ENCODE results near the gene DAPK1. TPM values are rescaled to one million over a fixed set of nuclear protein-coding genes. Genes with fewer than 3 reads are reported as not detected.
"Not testable (repeated sequence)": the region's sequence is repeated elsewhere in the genome, so short reads cannot be mapped to it uniquely, and the experiment has no call there.

The DAPK1 gene
- polyA plus RNA-seq, 1 of the 3 experiments (the other 2 are of a cell fraction), result 0.61 TPM

DNA sequence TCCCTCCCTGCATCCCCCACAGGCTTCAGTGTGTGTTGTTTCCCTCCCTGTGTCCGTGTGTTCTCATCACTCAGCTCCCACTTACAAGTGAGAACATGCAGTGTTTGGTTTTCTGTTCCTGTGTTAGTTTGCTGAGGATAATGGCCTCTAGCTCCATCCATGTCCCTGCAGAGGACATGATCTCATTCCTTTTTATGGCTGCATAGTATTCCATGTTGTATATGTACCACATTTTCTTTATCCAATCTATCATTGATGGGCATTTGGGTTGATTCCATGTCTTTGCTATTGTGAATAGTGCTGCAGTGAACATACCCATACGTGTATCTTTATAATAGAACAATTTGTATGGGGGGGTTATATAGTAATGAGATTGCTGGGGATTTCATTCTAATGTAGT is 51.4 kb downstream of the DAPK1 start:
- POLR2A ChIA-PET; DNase-seq; H3K4me3 ChIP-seq (ENCODE audit: low read depth in 2 of 2, low read length in 1 of 2); H3K36me3 ChIP-seq (replicated peaks in 1 of 2; ENCODE audit: control insufficient read depth in 1 of 2, insufficient read depth in 2 of 2, low read length in 1 of 2); H3K9me3 ChIP-seq; H3K79me2 ChIP-seq (ENCODE audit: insufficient read depth); H3K9ac ChIP-seq; H3K27ac ChIP-seq (ENCODE audit: low read depth in 2 of 2, low read length in 1 of 2); H4K20me1 ChIP-seq (ENCODE audit: insufficient read depth); H3K9me2 ChIP-seq; H3K27me3 ChIP-seq (ENCODE audit: insufficient read depth); H3K4me2 ChIP-seq; H2AFZ ChIP-seq (ENCODE audit: low read depth); H3F3A ChIP-seq (replicated peaks; ENCODE audit: insufficient read depth): not testable (repeated sequence)
- H3K4me1 ChIP-seq (ENCODE audit: control insufficient read depth in 1 of 2, insufficient read depth in 2 of 2, low read depth in 1 of 2, low read length in 1 of 2), result peaks cover 0 to 14% of the 10 kb centered on the region in 2 experiments; a peak in 2 of 4 replicates
- WGBS (ENCODE audit: low lambda C conversion rate), result 67% methylated on average over 2 of the region's 2 CpGs
- CTCF ChIA-PET, result interaction anchor here (1.8 to 3.3 kb wide), 2 partner anchors 12 to 18 kb away, joined by 3 to 15 read pairs; no protein-coding TSS in a partner anchor

DNA sequence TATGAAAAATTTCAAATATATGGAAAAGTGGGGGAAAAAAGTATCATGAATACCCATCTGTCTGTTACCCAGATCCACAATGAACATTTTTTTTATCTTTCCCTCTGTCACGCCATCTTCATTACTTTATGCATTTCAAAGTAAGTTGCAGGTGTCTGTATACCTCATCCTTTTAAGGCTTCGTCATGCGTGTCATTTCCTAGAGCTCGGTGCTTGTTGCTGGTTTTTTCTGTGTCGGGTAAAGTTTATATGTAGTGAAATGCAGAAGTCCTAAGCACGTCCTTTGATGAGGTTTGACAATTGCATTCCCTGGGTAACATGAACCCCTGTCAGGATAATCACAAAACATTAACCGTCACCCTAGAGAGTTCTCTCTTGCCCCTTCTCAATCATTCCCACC is 52.1 kb downstream of the DAPK1 start:
- no peaks in the 10 kb centered on the region for H3K36me3 ChIP-seq (replicated peaks in 1 of 2; ENCODE audit: control insufficient read depth in 1 of 2, insufficient read depth in 2 of 2, low read length in 1 of 2)
- ChIA-PET POLR2A (no interaction called here), CTCF (interaction anchor here (0.8 kb wide), 1 partner anchor 122 kb away, joined by 3 read pairs; no protein-coding TSS in a partner anchor)
- 75% methylated on average over 7 of the region's 7 CpGs for WGBS (ENCODE audit: low lambda C conversion rate)
- TF ChIP-seq FOXM1 (IDR thresholded peaks at IDR 0.05; ENCODE audit: low read depth) (no peak), RXRA (IDR thresholded peaks at IDR 0.05; ENCODE audit: borderline replicate concordance, low read depth) (no peak), ELF1 (IDR thresholded peaks at IDR 0.05) (no peak), MEF2A (IDR thresholded peaks at IDR 0.05; ENCODE audit: borderline replicate concordance, low read depth) (no peak), GATA2 (CRISPR knock-in tag; IDR thresholded peaks at IDR 0.05) (no peak), FOSL2 (IDR thresholded peaks at IDR 0.05; ENCODE audit: borderline replicate concordance, low read depth) (no peak), EZH2phosphoT487 (IDR thresholded peaks at IDR 0.05; ENCODE audit: borderline replicate concordance, low read depth) (no peak), CHD2 (IDR thresholded peaks at IDR 0.05; ENCODE audit: low read length, partially characterized antibody) (no peak)
- TF ChIP-seq, protein P1, sequence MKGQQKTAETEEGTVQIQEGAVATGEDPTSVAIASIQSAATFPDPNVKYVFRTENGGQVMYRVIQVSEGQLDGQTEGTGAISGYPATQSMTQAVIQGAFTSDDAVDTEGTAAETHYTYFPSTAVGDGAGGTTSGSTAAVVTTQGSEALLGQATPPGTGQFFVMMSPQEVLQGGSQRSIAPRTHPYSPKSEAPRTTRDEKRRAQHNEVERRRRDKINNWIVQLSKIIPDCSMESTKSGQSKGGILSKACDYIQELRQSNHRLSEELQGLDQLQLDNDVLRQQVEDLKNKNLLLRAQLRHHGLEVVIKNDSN (IDR thresholded peaks at IDR 0.05; ENCODE audit: borderline replicate concordance, low read depth), result no peak
- TF ChIP-seq, protein P2, sequence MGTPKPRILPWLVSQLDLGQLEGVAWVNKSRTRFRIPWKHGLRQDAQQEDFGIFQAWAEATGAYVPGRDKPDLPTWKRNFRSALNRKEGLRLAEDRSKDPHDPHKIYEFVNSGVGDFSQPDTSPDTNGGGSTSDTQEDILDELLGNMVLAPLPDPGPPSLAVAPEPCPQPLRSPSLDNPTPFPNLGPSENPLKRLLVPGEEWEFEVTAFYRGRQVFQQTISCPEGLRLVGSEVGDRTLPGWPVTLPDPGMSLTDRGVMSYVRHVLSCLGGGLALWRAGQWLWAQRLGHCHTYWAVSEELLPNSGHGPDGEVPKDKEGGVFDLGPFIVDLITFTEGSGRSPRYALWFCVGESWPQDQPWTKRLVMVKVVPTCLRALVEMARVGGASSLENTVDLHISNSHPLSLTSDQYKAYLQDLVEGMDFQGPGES (IDR thresholded peaks at IDR 0.05; ENCODE audit: low read depth, low read length), result no peak
- no peaks in the 10 kb centered on the region for H3K9me3 ChIP-seq
- H3K27me3 ChIP-seq (ENCODE audit: insufficient read depth), result no peaks in the 10 kb centered on the region
- no peak overlapping the region for H2AFZ ChIP-seq (ENCODE audit: low read depth)
- H3K9me2 ChIP-seq, result no peaks in the 10 kb centered on the region
- no peaks in the 10 kb centered on the region for H3F3A ChIP-seq (replicated peaks; ENCODE audit: insufficient read depth)
- DNase-seq, result no peak
- H3K4me2 ChIP-seq, result no peak overlapping the region
- no peaks in the 10 kb centered on the region for H4K20me1 ChIP-seq (ENCODE audit: insufficient read depth)
- H3K27ac ChIP-seq (ENCODE audit: low read depth in 2 of 2, low read length in 1 of 2), result no peak overlapping the region
- no peak overlapping the region for H3K9ac ChIP-seq
- peaks cover 0 to 19% of the 10 kb centered on the region in 2 experiments; a peak in 1 of 4 replicates for H3K4me1 ChIP-seq (ENCODE audit: control insufficient read depth in 1 of 2, insufficient read depth in 2 of 2, low read depth in 1 of 2, low read length in 1 of 2)
- H3K4me3 ChIP-seq (ENCODE audit: low read depth in 2 of 2, low read length in 1 of 2), result no peak overlapping the region
- no peaks in the 10 kb centered on the region for H3K79me2 ChIP-seq (ENCODE audit: insufficient read depth)

Measured in SK-N-SH (cell line).